Epithelial cell of proximal tubule (primary cell): Measurements from ENCODE around the gene MFSD11. TPM values are rescaled to one million over a fixed set of nuclear protein-coding genes. Genes with fewer than 3 reads are reported as not detected.

Source experiments
- DNase-seq: peaks from one replicate; pipeline ENCODE4 v3.0.0-alpha.2; 2011; ENCODE audit warnings: low read depth
- H3K4me3 ChIP-seq: 2 replicates; pipeline ENCODE4 v1.5.1; 2011; ENCODE audit warnings: low read depth, mild to moderate bottlenecking, low read length
- CTCF ChIP-seq: conservative IDR thresholded peaks from 2 replicates; pipeline ENCODE4 v1.5.1; 2012; ENCODE audit warnings: low read depth, mild to moderate bottlenecking, low read length
- total RNA-seq: library from RNA; depleted of rRNA; stranded (reverse); fragments of >200 nt; gene quantifications from 2 replicates; pipeline ENCODE4 v1.2.3, GENCODE V29; 2015

Gene MFSD11
- total RNA-seq, 1 donor from 2014 or later, result 13.5 TPM

- TF ChIP-seq CTCF, result no peak
- no peak for DNase-seq
- no peak overlapping the region for H3K4me3 ChIP-seq
Measured at GRCh38 chr17:76733618-76733957, 4.3 kb upstream of the MFSD11 start.

GRCh38 chr17:76734080-76734840 lies 3.7 kb upstream of the MFSD11 start:
- H3K4me3 ChIP-seq, result peak overlapping the region; percentile 88
- DNase-seq, result no peak
- no peak for TF ChIP-seq CTCF

- DNase-seq, result no peak
- peak overlapping the region; percentile 88 for H3K4me3 ChIP-seq
- TF ChIP-seq CTCF, result no peak
Measured at GRCh38 chr17:76735006-76735405, 2.9 kb upstream of the MFSD11 start.

- no peak for TF ChIP-seq CTCF
- peak overlapping the region; percentile 88 for H3K4me3 ChIP-seq
- DNase-seq, result no peak
Measured at GRCh38 chr17:76735586-76736348, 2.2 kb upstream of the MFSD11 start.

GRCh38 chr17:76736349-76737081 lies 1.4 kb upstream of the MFSD11 start:
- peak overlapping the region; percentile 88 for H3K4me3 ChIP-seq
- peak; percentile 5 for TF ChIP-seq CTCF
- DNase-seq, result no peak

- no peak for DNase-seq
- peak within 1 kb of the TSS; percentile 88 for H3K4me3 ChIP-seq
Measured at GRCh38 chr17:76737082-76737675, 740 bp upstream of the MFSD11 start, which contains the start of gene SRSF2. SRSF2 (minus strand) TSS chr17:76737331; CDS start chr17:76737160, 171 bp downstream.

More at GRCh38 chr17:76737082-76737675, 740 bp upstream of the MFSD11 start, which contains the start of gene SRSF2:
- no peak for TF ChIP-seq CTCF
